ENCODE measurements around the gene CD207.
"Not testable (repeated sequence)": the region's sequence is repeated elsewhere in the genome, so short reads cannot be mapped to it uniquely, and the experiment has no call there.

CD207 gene

DNA sequence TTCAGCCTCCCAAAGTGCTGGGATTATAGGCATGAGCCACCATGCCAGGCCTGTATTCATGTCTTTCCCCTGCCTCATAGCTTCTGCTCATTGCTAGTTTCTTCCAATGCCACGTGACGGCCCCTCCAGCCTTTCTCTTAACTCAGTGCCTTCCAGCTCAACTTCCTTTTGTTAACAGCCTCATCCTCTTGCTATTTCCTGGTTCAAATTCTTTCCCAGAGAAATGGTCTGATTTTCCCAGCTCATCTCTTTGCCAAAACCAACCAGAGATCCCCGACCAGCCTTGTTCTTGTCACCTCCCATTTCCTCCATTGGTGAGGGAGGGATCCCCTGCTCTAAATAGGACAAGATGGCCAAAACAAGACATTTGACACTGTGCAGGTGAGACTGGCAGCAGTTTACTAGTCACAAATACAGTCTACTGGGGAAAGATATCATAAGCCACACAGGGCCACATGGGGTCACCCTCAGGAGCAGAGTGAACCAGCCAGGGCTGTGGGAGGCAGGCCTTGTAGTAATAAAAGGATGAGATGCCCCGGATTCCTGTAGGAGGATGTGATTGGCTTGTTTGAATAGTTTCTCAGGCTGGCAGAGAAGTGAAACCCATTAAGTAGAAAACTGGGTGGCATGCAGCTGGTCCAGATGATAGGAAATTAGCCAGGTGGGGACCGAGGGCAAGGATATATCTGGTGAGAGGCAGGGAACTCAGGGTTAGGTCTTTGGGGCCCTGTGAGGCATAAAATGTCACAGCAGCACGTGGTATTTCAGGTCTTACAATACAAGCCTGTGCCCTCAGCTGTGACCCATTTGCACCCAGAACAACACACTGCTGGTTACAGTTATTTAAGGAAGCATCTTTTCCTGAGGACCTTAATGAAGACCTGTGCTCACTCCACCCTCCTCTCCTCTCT is 6.4 kb downstream of the CD207 start:
- DNase-seq: no peak

DNA sequence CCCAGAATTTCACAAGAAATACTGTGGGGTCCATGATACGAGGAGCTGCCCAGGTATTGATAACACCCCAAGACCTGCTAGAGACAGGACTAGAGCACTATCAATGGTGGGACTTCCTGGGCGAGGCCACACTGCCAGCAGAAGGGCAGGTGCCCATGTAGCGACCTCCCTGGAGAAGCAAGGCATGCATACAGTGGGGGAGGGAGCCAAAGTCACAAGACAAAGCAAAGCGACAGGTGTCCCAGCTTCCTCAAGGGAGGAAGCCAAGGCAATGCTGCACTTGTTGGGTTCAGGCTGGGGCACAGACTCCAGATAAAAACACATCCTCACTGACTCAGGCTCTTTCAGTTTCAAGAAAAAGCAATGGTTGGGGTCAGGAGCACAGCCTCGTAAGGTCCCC is 7.5 kb downstream of the CD207 start:
- no peak for DNase-seq

DNA sequence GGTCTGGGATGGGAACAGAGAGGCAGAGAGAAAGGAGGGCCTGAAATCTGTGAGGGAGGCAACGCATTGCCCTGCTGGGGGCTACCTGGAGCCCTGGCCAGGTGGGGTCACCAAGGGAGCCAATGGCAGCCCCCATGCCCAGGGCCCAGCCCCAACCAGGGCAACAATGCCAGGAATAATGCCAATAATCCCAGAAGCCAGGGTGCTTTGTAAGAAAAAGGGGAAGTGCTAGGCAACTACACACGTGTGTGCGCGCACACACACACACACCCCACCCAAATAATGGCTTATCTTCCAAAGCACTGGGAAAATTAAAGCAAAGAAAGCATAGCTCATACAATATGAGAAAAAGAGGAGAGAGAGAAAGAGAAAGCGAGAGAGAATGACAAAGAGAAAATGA is 8.2 kb downstream of the CD207 start:
- DNase-seq: no peak

DNA sequence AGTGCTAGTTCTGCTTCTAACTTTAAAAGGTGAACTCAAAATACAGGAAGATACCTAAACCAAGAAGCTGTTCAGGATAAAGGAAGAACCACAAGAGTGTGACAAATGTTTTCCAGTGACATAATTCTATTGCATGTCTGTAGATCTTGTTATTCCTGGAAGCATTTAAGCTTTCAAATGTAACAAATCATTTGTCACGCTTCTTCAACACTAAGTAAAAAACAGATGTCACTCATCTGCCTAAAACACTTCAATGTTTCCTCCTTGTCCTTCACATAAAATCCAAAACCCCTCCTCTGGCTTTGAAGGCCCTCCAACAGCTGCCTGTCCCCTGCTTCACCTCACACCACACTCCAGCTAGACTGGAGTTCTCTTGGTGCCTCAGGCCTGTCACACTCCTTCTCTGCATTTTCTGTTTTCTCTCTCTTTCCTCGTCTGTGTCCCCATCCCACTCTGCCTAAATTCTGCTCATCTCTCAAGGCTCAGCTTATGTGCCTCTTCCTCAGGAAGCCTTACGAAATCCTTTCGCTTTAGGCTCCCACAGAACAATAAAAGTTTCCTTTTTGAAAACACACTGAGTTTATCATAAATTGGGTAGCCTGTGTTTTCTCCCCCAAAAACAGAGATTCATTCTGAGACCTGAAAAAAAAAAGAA is 8.8 kb downstream of the CD207 start:
- no peak for DNase-seq

DNA sequence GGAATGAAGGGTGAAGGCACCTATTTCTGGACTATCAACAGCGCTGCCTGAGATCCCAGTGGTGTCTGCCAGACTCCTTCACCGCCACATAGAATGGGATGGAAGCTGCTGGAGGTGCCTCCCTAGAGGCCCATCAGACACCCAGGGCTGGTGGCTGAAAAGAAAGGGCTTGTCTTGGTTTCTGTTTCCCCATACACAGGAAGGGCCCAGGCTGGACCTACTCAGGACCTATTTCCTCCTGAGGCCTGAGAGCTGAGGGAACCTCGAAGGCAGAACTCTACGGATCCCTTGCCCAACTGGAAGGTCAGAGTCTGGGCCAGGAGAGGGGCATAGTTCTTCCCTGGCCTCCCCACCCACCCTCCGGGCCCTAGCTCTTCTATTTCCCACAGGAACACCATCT is 12.4 kb downstream of the CD207 start:
- DNase-seq: no peak

DNA sequence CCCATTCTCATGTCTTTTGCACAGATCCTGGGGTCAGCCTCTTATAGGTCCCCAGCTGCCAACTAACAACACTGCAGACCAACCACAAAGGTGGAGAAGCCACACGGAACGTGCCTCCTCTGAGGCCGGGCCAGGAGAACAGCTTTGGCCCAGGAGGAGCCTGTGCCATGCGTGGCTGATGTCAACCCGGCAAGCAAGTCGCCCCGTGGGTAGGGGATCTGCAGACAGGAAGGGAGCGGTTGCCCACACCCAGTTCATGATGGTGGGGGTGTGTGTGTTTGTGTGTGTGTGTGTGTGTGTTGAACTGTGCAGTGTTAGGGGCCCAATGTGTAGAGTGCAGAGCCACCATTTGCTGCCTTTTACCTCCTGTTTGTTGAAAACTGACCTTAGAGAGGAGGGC is 12.8 kb downstream of the CD207 start:
- DNase-seq: no peak

DNA sequence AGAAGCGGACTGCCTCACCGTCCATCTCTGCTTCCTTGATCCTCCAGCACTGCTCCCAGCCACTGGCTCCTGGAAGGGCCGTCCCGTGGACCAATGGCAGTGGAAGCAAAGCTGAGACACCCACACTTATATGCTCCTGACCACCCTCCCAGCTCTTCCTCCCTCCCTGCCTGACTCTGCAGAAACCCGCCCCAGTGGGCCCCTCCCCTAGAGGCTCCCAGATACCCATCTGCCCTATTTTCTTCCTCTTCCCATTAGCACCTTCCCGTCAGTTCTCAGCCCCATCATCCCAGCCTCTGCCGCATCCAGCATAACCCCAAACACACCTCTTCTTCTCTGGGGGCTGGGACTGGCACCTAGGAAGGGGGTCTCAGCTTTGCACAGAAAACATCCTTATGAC is 15.1 kb downstream of the CD207 start, which contains the start of gene CLEC4F:
Gene CLEC4F (minus strand): TSS at position 101 of the 400 bp plus-strand sequence. CDS start 76 bp downstream, at position 25.
- DNase-seq: no peak

DNA sequence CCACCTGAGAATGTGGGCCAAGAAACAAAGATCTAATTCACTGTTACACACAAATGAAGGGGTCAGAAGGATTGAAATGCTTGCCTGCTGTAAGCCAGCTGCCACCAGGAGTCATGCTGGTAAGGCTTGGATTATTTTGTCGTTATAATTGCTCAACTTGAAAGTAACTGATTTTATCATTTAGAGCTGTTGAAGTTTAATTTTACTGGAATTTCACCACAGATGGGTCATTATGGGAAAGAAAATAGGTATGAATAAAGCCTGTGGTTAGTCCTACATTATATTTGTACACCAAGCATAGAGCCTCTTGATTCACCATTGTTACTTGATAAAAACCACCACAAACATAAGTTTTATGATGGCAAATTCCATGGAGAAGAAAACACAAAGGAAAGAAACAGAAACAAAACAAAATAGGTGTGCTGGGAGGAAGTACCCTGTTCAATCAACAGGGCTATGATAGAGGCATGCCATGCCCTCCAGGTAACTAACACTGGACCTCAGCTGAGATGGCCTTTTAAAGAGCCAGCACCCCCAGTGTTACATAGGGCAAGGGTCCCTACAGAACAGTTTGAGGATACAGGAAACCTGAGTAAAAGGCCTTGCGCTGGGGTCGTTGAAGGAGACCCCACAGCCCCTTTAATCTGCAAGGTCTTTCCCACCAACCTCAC is 18.2 kb downstream of the CD207 start:
- no peak for DNase-seq

DNA sequence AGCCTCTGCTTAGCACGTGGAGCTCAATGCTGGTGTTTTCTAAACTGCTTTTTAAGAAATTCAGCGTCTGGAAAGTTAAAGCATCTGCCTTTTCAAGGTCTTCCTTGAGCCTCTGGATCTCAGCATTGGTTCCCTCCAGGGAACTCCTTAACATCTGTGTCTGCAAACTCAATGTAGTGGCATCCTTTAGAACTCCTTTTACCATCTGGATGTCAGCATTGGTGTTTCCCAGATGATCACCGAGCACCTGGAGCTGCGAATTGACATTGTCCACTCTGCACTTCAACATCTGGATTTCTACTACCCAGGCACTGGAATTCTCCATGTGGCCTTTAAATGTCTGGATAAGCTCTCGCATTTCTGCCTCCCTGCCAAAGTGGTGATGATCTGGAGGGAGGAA is 18.9 kb downstream of the CD207 start:
- DNase-seq: no peak

DNA sequence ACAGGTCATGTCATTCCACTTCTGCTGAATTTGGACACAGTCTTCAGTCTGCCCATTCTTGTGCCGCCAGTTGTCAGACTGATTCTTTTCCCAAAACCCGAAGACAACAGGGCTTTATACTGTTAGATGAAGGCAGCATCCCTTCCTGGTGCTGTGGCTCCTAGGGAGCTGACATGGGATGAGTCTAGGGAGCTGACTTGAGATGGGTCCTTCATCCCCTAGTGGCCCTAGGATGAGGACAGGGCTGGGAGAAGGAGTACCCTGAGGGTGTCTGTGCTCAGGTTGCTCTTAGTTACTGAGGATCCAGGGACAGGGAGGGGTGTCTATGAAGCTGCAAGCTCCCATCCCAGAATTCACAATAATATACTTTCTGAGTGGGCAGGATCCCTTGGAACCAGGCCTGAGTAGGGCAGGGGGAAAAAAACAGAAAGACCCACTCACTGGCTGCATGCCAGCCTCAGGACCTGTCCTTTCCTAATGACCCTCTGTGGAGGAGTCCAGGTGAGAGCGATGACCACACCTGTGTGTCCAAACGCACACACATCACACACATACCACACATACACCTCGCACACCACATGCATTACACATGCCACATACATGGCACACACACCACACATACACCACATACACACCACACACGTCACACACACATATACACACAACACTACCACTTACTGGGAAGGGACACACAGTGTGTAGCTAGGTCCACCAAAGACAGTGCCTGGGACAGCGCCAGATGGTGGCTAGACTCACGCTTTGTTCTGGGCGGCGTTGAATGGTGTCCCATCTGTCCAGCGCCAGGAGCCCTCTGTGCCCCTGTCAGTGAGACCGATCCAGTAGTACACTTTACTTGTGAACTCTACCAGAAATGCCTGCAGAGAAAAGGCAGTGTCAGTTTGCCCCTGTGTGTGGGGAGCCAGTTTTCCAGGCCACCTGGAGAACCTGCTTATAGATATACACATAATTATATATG is 26.3 kb downstream of the CD207 start:
- no peak for DNase-seq

DNA sequence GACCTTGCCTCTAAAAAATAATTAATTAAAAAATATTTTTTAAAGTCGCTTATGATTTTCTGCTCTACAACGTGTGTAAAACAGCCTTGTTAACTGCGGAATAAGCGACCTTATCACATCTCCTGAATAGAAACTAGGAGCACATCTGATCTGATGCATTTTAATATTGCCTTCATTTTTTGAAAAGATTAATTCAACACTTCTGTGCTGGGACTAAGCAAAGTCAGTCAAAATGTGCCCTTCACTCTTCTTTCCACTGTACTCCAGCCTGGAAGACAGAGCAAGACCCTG is 27.8 kb downstream of the CD207 start:
- no peak for DNase-seq

DNA sequence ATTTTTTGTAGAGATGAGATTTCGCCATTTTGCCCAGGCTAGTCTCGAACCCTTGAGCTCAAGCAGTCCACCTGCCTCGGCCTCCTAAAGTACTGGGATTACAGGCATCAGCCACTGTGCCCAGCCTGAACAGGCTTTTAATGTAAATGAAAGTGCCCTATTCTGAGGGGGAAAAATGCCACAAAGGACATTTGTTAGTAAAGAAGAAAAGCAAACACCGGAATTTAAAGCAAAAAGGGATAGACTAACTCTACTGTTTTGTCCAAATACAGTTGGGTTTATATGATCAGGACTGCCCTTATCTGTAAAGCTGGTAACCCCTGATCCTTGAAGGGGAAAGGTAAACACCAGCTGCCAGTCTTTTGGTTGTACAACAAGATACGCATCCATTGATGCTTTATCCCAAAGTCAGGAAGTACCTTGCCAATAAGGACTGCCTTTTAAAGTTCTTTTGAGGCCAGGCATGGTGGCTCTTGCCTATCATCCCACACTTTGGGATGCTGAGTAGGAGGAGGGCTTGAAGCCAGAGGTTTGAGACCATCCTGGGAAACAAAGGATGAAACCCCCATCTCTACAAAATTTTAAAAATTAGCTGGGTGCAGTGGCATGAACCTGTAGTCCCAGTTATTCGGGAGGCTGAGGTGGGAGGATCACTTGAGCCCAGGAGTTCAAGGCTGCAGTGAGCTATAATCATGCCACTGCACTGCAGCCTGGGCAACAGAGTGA is 28.4 kb downstream of the CD207 start:
- DNase-seq: no peak

DNA sequence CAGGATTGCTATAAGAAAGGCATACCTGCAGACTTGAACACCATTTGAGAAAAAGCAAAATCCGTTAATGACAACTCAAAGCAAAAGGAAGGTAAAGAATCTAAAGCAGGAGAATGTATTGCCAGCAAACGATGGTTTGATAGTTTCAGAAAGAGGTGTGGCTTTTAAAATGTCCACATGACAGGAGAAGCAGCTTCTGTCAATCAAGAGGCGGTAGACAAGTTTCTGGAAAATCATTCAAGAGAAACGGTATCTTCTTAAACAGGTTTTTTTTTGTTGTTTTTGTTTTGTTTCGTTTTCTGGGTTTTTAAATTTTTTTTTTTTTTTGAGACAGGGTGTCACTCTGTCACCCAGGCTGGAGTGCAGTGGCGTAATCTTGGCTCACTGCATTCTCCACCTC is 29.0 kb downstream of the CD207 start:
- no peak for DNase-seq

DNA sequence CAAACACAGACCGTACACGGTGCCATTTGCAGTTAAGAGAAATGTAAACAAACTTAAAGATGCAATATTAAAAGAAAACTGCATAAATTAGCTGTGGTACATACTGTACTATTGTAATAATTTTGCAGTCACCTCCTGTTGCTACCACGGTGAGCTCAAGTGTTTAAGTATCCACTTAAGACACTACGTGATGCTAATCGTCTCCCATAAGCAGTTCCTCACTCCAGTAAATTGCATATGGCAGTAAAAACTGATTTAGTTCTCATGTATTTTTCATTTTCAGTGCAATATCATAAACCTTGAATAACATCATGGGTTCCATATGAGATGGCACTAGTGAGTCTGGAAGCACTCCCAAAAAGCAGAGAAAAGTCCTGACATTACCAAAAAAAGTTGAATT is 29.6 kb downstream of the CD207 start:
- DNase-seq: no peak

DNA sequence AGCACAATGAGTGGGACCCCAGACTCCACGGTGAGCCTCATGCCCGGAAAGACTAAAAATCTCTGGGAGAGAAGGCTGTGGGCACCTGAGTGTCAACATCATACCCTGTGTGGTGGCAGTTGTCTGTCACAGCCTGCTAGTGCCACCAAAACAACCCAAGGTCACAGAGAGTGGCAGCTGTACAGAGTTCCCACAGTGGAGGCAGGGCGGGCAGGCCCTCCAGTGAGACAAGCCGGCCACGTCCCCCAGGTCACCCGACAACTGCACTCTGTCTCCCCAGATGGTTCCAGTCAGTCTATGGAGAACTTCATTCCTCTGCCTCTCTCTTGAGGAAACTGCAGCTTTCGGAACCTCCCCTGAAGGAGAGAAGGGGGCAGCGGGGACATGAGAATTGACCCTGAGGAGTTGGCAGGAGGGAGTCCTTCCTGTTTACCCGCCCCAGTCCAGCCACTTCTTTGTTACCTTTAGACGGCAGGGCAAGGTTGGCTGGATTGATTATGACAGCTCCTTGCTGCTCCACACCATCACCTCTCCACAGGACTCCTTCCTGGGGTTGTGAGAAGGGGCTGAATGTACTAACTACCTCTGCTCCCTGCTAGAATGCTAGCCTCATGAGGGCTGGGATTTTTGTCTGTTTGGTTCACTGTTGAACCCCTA is 33.9 kb downstream of the CD207 start:
- DNase-seq: no peak

DNA sequence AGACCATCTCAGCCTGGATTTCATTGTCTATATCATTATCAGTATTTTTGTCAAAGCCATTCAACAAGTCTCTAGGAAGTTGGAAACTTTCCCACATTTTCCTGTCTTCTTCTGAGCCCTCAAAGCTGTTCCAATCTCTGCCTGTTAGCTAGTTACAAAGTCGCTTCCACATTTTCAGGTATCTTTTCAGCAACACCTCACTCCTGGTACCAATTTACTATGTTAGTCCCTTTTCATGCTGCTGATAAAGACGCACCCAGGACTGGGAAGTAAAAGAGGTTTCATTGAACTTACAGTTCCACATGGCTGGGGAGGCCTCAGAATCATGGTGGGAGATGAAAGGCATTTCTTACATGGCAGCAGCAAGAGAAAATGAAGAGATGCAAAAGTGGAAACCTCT is 35.9 kb downstream of the CD207 start:
- DNase-seq: no peak

DNA sequence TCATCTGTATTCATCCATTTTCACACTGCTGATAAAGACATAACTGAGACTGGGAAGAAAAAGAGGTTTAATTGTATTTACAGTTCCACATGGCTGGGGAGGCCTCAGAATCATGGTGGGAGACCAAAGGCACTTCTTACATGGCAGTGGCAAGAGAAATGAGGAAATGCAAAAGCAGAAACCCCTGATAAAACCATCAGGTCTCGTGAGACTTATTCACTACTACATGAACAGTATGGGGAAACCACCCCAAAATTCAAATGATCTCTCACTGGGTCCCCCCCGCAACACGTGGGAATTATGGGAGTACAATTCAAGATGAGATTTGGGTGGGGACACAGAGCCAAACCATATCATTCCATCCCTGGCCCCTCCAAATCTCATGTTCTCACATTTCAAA is 37.6 kb downstream of the CD207 start:
- DNase-seq: not testable (repeated sequence)

DNA sequence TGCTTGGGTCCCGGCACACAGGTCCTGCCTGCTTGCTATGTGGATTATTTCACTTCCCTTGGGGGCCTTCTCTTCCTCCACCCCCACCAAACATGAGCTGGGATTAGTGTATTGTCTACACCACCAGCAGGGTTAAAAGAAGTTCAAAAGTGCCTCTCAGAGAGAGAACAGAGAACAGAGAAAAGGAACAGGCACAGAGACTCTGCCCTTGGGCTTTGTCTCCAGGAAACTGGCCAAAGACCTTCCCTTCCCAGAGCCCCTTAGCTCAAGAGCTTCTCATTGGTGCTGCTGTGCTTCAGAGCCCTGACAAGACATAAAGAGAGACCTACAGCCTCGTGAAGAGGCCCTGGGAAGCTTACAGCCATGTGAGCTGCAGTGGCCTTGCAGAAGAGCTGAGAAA is 38.1 kb downstream of the CD207 start:
- no peak for DNase-seq

DNA sequence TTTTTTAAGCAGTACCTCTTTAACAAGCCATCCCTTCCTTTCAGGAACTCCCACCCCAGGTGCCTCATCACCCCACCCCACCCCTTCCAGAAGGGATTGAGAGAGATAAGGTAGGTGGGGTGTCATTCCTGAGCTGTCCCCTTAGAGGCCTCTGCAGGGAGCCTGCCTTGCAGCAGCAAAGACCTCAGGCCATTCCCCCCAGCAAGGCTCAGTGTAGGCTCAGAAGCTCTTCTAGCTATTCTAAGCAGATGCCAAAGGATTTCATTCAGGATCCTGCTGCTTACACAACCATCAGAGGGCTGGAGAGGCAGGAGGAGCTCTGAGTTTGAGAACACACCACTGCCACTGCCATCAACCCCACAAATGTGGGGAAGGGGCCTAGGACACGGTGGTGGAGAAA is 39.4 kb downstream of the CD207 start:
- DNase-seq: no peak

DNA sequence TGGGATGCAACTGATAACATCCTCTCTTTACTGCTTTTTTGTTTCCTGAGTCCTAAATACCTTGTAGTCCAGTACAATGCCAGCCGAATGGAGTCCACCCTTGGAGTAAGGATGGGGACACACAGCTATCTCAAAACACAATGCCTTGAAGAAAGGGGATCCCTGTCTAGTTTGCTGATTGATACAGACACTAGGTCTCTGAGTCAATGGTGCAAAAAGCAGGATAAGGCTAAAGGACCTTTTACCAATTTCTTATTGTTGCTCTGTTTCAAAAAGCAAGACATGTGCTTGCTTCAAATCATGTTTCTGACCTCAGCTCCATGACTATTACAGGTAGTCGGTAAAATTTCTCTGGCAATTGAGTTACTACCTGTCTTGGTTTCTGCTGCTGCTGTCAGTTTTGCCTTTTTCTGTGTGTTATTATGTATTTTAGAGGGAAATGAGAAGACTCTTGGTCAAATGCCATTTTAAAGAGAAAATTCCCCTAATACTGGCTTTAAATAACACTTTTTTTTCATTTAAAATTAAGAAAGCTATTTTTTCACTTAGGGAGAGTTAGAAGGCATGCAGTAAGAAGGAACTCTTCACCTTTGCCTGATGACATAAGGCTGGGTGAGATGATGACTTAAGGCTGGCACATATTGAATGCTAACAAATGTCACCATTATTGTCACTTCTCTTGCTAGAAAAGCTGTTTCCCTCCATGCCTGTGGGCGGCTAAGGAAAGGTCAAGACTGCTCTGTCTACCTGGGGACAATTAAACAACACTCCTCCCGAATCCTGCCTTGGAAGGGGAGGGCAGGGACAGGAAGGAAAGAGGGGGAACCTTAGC is 40.2 kb downstream of the CD207 start:
- DNase-seq: no peak

DNA sequence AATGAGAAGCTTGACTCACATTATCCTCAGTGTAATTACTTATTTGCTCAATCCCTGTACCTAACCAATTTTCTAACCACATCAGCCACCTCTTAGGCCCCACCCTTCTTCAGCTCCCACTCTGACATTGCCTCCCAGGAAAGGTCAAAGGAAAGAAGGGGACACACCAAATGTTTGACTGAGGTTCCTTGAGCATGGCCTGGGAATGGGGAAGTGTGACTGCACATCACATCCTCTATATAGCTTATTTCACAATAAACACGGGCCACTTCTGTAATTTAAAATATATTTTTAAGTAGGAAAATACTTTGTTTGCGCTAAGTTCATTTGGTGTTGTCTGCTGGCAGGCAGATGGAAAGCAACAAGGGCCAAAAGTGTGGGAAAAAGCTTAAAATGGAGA is 42.2 kb downstream of the CD207 start:
- no peak for DNase-seq
